GM12873 (cell line): ENCODE measurements around the gene NOM1.

Source experiments
- CTCF ChIP-seq: IDR thresholded peaks from 2 replicates; pipeline ENCODE4 v1.5.1; 2012; ENCODE audit warnings: low read depth, mild to moderate bottlenecking, moderate library complexity, low read length, control low read depth; ENCODE audit not compliant: insufficient read depth; ENCODE audit errors: missing control alignments

The NOM1 gene

GRCh38 chr7:157017149-157017548 lies 67.6 kb downstream of the NOM1 start:
- TF ChIP-seq CTCF, result no peak

DNA sequence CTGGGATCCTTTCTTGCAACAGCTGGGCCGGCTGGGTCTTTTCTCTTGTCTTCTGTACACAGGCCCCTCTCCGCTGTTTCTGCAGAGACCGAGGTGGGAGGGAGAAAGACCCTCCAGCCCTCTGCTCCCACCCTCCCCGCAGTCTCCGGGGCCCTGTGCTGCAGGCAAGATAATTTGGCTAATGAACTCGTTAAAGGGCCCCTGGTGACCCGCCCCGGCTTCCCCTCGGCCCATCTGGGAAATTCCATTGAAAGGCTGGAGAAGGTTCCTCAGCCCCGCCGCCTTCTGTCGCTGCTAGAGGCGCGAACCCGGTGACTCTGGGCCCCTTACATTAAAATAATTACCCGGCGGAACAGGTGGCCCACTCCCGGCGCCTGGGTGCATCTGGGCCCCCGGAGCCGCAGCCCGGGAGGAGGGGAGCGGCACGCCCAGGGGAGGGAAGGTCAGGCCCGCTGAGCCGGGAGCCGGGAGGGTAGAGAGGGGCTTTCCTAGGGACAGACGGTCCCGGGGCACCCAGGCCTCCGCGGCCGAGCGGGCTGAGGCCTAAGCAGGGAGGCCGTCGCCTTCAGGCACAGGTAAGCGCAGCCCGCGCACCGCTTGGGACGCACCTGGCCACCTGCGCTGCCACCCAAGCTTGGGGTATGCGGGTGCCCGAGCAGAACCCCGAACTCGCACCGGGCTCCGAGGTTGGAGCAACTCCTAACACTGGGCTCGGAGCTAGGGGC lies 68.3 kb downstream of the NOM1 start:
- TF ChIP-seq CTCF, result no peak

GRCh38 chr7:157018328-157018996 lies 69.0 kb downstream of the NOM1 start:
- TF ChIP-seq CTCF, result no peak

- no peak for TF ChIP-seq CTCF
These were observed 69.6 kb downstream of the NOM1 start for GRCh38 chr7:157018997-157019608.

DNA sequence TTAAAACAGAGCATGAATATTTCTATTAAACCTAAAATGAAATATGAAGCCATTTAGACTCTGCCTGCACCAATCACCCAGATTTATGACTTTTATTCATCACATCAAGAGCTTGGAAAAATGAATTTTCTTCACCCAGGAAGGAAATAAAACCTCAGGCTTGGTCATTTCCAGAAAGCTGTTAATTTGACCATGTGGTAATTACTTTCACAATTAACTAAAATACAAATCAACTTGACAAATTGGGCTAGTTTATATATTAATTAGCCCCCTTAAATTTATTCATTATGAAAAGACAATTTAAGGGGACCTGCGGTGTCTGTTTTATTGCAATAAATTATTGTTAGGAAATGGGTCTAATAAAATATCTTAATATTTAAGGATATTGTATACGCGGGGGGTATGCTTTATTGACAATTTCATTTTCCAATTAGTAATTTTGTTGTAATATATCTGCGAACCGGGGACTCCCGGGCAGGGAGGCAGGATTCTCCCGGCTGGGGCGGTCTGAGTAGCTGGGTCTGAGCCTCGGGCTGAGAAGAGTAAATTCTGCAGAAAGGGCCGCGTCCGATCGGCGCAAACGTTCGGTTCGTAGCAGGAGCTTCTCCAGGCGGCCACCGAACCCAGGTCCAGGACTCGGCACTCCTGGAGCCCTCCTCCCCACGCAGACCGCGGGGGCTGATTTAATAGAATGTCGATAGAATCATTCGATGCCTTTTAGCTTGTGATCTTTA lies 70.4 kb downstream of the NOM1 start:
- TF ChIP-seq CTCF, result no peak

DNA sequence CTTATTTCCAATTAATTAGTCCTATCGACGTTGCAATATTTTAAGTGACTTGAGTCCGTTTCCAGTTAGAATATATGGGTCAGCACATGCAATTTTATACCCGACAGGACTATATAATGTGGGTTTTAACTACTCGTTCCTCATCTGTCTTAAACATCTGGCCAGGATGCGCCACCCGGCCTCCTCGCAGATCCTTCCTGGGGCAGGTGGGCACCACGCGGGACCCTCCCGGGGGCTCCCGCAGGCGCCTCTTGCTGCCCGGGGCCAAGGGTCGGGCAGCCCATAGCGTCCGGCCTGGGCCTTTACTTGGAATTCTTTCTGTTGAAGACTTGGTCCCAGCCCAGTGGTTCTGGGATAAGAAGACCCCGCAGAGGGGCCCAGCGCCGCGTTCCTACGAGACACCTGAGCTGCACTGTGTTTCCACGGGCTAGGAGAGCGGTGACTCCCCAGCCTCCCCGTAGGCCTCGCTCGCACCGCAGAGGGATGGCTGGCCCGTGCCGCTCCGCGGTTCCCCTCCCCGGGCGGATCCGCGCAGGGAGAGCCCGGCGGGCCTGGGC lies 71.1 kb downstream of the NOM1 start:
- no peak for TF ChIP-seq CTCF
